Measurements from ENCODE around the gene STK38L.

DNA sequence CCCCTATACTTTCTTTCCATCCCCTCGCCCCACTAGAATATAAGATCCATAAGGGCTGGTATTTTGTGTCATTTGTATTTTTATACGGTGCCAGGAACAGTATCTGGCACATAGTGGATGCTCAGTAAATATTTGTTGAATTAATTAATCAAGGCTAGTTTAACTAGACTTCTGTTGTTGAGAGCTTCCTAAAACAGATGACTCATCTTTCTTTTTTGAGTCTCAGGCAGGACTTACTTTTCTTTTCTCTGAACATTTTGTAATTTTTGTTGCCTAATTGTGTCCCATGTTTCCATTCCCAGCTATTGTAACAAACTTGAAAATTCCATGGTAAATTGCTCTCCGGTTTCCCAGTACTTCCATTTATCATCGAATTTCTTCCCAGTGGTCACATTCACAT lies 16.7 kb downstream of the STK38L start:
- TF ChIP-seq POLR2A (IDR thresholded peaks at IDR 0.05) = no peak
- TF ChIP-seq, protein P1, sequence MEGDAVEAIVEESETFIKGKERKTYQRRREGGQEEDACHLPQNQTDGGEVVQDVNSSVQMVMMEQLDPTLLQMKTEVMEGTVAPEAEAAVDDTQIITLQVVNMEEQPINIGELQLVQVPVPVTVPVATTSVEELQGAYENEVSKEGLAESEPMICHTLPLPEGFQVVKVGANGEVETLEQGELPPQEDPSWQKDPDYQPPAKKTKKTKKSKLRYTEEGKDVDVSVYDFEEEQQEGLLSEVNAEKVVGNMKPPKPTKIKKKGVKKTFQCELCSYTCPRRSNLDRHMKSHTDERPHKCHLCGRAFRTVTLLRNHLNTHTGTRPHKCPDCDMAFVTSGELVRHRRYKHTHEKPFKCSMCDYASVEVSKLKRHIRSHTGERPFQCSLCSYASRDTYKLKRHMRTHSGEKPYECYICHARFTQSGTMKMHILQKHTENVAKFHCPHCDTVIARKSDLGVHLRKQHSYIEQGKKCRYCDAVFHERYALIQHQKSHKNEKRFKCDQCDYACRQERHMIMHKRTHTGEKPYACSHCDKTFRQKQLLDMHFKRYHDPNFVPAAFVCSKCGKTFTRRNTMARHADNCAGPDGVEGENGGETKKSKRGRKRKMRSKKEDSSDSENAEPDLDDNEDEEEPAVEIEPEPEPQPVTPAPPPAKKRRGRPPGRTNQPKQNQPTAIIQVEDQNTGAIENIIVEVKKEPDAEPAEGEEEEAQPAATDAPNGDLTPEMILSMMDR (IDR thresholded peaks at IDR 0.05) = no peak

Measured in testis (tissue), 2 donors.